OCI-LY3 (cell line): ENCODE results near the gene FBRSL1.
"Not testable (repeated sequence)": the region's sequence is repeated elsewhere in the genome, so short reads cannot be mapped to it uniquely, and the experiment has no call there.

Experiments
- H2AFZ ChIP-seq: fragments of 200-600, 300-600 bp; shearing (Covaris generic); 2 replicates; pipeline ENCODE4 v1.6.0; 2014; ENCODE audit warnings: antibody characterized with exemption, low read depth, low read length
- H3K27ac ChIP-seq: fragments of 200-600, 300-600 bp; sonication (generic); 2 replicates; pipeline ENCODE4 v1.5.1; 2014; ENCODE audit warnings: mild to moderate bottlenecking, low read length, moderate library complexity, mixed read lengths
- H3K27me3 ChIP-seq: fragments of 200-600, 300-600 bp; sonication (generic); 2 replicates; pipeline ENCODE4 v1.6.1; 2014; ENCODE audit warnings: low read depth, low read length, mixed read lengths
- H3K36me3 ChIP-seq: fragments of 200-600, 300-600 bp; sonication (generic); replicated peaks from 2 replicates; pipeline ENCODE3; 2014; ENCODE audit warnings: low read depth, low read length, mixed read lengths
- H3K4me1 ChIP-seq: fragments of 300-600, 200-600 bp; sonication (generic); 2 replicates; pipeline ENCODE4 v1.6.1; 2014; ENCODE audit warnings: low read length, mixed read lengths
- H3K4me2 ChIP-seq: fragments of 200-600, 300-600 bp; sonication (generic); 2 replicates; pipeline ENCODE4 v1.6.1; 2014; ENCODE audit warnings: low read length, mixed read lengths
- H3K4me3 ChIP-seq: fragments of 300-600, 200-600 bp; sonication (generic); 2 replicates; pipeline ENCODE4 v1.5.1; 2014; ENCODE audit warnings: antibody characterized with exemption, mild to moderate bottlenecking, low read length, moderate library complexity
- H3K79me2 ChIP-seq: fragments of 300-600, 200-600 bp; shearing (Covaris generic); 2 replicates; pipeline ENCODE4 v1.6.1; 2014; ENCODE audit warnings: mild to moderate bottlenecking, low read length, mixed read lengths
- H3K9ac ChIP-seq: fragments of 300-600, 200-600 bp; shearing (Covaris generic); 2 replicates; pipeline ENCODE4 v1.6.0; 2014; ENCODE audit warnings: mild to moderate bottlenecking, low read length, moderate library complexity
- H3K9me3 ChIP-seq: fragments of 200-600, 300-600 bp; shearing (Covaris generic); 2 replicates; pipeline ENCODE4 v1.6.1; 2014; ENCODE audit warnings: low read length, mixed read lengths; ENCODE audit not compliant: insufficient read depth
- H4K20me1 ChIP-seq: fragments of 200-600, 300-600 bp; sonication (generic); 2 replicates; pipeline ENCODE4 v1.6.1; 2016; ENCODE audit warnings: low read length, mixed read lengths; ENCODE audit not compliant: insufficient read depth
- EZH2phosphoT487 ChIP-seq: fragments of 200-600 bp; shearing (Covaris generic); IDR thresholded peaks from 2 replicates; pipeline ENCODE4 v1.6.1; 2018; ENCODE audit warnings: antibody characterized with exemption, mixed run types, low read depth
- TF ChIP-seq, protein P1 (sequence below): fragments of 200-600, 300-600 bp; sonication (generic); IDR thresholded peaks from 2 replicates; pipeline ENCODE4 v1.5.1; 2014; ENCODE audit warnings: antibody characterized with exemption, low read length, low read depth

Gene FBRSL1

GRCh38 chr12:132489602-132490266 is at the start of gene FBRSL1:
FBRSL1 (plus strand) TSS chr12:132490151.
- H3K9me3 ChIP-seq = no peaks in the 10 kb centered on the region
- H3K27ac ChIP-seq = no peak within 1 kb of the TSS
- H3K4me1 ChIP-seq = peaks cover 31% of the 10 kb centered on the region
- H2AFZ ChIP-seq = peak within 1 kb of the TSS; percentile 56; the same call in 1 of the 2 replicates
- peak within 1 kb of the TSS; percentile 89 for H3K4me3 ChIP-seq
- peak within 1 kb of the TSS; percentile 97 for H3K4me2 ChIP-seq
- peaks cover 41% of the 10 kb centered on the region for H4K20me1 ChIP-seq
- TF ChIP-seq, protein P1, sequence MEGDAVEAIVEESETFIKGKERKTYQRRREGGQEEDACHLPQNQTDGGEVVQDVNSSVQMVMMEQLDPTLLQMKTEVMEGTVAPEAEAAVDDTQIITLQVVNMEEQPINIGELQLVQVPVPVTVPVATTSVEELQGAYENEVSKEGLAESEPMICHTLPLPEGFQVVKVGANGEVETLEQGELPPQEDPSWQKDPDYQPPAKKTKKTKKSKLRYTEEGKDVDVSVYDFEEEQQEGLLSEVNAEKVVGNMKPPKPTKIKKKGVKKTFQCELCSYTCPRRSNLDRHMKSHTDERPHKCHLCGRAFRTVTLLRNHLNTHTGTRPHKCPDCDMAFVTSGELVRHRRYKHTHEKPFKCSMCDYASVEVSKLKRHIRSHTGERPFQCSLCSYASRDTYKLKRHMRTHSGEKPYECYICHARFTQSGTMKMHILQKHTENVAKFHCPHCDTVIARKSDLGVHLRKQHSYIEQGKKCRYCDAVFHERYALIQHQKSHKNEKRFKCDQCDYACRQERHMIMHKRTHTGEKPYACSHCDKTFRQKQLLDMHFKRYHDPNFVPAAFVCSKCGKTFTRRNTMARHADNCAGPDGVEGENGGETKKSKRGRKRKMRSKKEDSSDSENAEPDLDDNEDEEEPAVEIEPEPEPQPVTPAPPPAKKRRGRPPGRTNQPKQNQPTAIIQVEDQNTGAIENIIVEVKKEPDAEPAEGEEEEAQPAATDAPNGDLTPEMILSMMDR = no peak
- no peak for TF ChIP-seq EZH2phosphoT487
- H3K79me2 ChIP-seq = peaks cover 44% of the 10 kb centered on the region
- H3K9ac ChIP-seq = peak within 1 kb of the TSS; percentile 60
- H3K27me3 ChIP-seq = peaks cover 12% of the 10 kb centered on the region
- H3K36me3 ChIP-seq = no peaks in the 10 kb centered on the region

GRCh38 chr12:132440420-132440819 is 49.5 kb upstream of the FBRSL1 start:
- H2AFZ ChIP-seq = not testable (repeated sequence)

DNA sequence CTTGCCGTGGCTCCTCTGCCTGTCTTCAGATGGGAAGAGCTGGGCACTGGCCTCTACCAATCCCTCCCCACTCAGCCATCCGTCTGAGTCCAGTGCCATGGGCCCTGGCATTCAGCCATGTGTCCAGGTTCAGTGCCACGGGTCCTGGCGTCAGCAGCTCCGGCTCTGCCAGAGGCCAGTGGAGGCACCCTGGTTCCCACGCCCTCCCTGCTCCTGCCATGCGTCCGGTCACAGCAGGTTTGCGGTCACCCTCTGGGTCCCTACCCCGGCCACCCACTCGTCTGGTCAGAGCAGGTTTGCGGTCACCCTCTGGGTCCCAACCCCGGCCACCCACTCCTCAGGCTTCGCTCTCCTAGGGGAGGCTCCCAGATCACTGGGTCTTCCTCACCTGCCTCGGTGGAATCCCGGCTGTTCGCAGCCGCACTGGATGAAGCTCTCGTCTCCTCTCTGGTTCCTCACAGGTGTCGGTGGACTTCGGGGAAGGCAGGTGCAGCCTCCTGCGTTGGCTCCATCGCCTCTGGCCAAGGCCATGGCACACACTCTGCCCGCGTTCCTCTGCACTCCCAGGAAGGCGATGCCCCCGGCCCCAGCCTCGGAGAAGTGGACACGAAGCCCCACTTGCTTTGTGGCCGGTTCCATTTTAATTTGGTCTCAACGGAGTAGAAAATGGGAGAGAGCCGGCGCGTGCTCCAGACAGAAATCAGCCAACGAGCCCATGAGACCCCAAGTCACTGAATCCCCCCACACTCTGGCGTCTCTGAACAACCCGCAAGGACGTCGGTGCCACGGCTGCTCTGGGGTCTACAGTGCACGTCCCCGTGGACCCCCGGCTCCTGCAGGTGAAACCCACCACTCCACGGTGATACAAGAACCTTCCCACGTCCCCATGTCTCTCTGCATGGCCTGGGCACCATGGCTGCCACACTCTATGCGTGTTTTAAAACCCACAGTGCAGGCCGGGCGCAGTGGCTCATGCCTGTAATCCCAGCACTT is 47.8 kb upstream of the FBRSL1 start:
- no peak overlapping the region for H3K4me2 ChIP-seq
- H2AFZ ChIP-seq = no peak overlapping the region
- no peaks in the 10 kb centered on the region for H4K20me1 ChIP-seq
- no peaks in the 10 kb centered on the region for H3K27me3 ChIP-seq
- TF ChIP-seq, protein P1 = no peak
- no peak for TF ChIP-seq EZH2phosphoT487
- peaks cover 6% of the 10 kb centered on the region for H3K36me3 ChIP-seq
- H3K4me3 ChIP-seq = no peak overlapping the region
- no peak overlapping the region for H3K27ac ChIP-seq
- peaks cover 5% of the 10 kb centered on the region; the same call in 1 of the 2 replicates for H3K79me2 ChIP-seq
- H3K9me3 ChIP-seq = no peaks in the 10 kb centered on the region
- H3K9ac ChIP-seq = no peak overlapping the region
- peaks cover 17% of the 10 kb centered on the region for H3K4me1 ChIP-seq

More at GRCh38 chr12:132440420-132440819, 49.5 kb upstream of the FBRSL1 start:
- peaks cover 11% of the 10 kb centered on the region for H3K4me1 ChIP-seq
- H3K4me2 ChIP-seq, H3K27me3 ChIP-seq, H3K79me2 ChIP-seq, H3K36me3 ChIP-seq, H3K4me3 ChIP-seq, H3K9ac ChIP-seq, H3K27ac ChIP-seq, H3K9me3 ChIP-seq, H4K20me1 ChIP-seq: not testable (repeated sequence)

GRCh38 chr12:132443091-132443490 is 46.9 kb upstream of the FBRSL1 start:
- Histone ChIP-seq H2AFZ (no peak overlapping the region), H3K4me3 (no peak overlapping the region), H3K9ac (no peak overlapping the region), H3K79me2 (peaks cover 5% of the 10 kb centered on the region; the same call in 1 of the 2 replicates), H3K27me3 (no peaks in the 10 kb centered on the region), H4K20me1 (no peaks in the 10 kb centered on the region), H3K27ac (no peak overlapping the region), H3K9me3 (no peaks in the 10 kb centered on the region), H3K4me1 (peaks cover 17% of the 10 kb centered on the region), H3K36me3 (peaks cover 6% of the 10 kb centered on the region), H3K4me2 (no peak overlapping the region)
- TF ChIP-seq EZH2phosphoT487 = no peak
- TF ChIP-seq, protein P1 = no peak
